OCI-LY7 (cell line): ENCODE results near the gene GNG12.

Source experiments
- EZH2phosphoT487 ChIP-seq: fragments of 200-600 bp; sonication (generic); IDR thresholded peaks from 2 replicates; pipeline ENCODE4 v1.6.1; 2018; ENCODE audit warnings: low read depth, borderline replicate concordance, mild to moderate bottlenecking, mixed run types, antibody characterized with exemption, low read length, moderate library complexity, mixed read lengths
- TF ChIP-seq, protein P1 (sequence below): fragments of 200-600 bp; sonication (generic); conservative IDR thresholded peaks from 2 replicates; pipeline ENCODE4 v1.5.1; 2014; ENCODE audit warnings: mild to moderate bottlenecking, antibody characterized with exemption, low read length, moderate library complexity, mixed read lengths

DNA sequence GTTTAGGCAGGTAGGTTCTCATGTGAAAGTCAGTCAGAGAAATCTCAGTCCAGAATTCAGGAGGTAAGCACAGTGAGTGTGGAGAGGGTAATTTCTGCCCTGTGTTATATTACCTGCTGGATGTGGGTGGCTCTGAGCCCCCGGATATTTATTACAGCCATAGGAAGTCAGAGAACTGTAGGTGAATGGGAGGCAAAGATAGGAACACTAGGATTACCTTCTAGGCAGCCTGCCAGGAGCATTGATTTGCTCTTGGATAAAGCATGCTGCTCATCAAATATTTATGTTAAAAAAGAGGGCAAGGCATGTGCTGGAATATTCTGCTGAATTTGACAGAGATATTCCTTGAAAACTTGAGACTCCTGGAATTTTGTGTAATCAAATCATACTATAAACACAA lies 8.5 kb downstream of the GNG12 start:
- TF ChIP-seq, protein P1, sequence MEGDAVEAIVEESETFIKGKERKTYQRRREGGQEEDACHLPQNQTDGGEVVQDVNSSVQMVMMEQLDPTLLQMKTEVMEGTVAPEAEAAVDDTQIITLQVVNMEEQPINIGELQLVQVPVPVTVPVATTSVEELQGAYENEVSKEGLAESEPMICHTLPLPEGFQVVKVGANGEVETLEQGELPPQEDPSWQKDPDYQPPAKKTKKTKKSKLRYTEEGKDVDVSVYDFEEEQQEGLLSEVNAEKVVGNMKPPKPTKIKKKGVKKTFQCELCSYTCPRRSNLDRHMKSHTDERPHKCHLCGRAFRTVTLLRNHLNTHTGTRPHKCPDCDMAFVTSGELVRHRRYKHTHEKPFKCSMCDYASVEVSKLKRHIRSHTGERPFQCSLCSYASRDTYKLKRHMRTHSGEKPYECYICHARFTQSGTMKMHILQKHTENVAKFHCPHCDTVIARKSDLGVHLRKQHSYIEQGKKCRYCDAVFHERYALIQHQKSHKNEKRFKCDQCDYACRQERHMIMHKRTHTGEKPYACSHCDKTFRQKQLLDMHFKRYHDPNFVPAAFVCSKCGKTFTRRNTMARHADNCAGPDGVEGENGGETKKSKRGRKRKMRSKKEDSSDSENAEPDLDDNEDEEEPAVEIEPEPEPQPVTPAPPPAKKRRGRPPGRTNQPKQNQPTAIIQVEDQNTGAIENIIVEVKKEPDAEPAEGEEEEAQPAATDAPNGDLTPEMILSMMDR, result no peak
- TF ChIP-seq EZH2phosphoT487, result no peak
